TTC549 (cell line): ENCODE data around the gene WNT16.

ENCODE experiments used
- FAIRE-seq: peaks from 2 replicates; lab custom pipeline; 2012; peaks lifted over from hg19 to GRCh38; lab: Jason Lieb, UNC

WNT16 gene

GRCh38 chr7:121344497-121344896 is 15.7 kb downstream of the WNT16 start:
- FAIRE-seq, result no peak

DNA sequence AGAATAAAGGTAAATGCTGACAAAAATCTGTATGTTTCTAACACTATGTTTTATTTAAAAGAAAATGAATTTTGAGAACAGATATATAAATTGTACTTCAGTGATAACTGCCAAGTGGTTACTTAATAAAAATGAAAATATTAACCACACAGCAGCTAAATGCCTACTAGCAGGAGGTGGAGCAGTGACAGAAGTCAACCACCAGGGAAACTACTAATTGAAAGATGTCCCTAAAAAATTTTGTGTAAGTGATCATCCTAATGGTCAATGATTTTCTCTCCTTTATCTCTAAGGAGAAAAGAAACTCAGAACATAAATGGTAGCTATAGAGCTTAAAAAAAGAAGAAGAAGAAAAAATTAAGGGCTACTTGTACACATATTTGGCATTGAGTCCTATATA is 22.9 kb downstream of the WNT16 start:
- FAIRE-seq, result no peak

GRCh38 chr7:121352323-121352722 is 23.5 kb downstream of the WNT16 start:
- FAIRE-seq, result no peak

DNA sequence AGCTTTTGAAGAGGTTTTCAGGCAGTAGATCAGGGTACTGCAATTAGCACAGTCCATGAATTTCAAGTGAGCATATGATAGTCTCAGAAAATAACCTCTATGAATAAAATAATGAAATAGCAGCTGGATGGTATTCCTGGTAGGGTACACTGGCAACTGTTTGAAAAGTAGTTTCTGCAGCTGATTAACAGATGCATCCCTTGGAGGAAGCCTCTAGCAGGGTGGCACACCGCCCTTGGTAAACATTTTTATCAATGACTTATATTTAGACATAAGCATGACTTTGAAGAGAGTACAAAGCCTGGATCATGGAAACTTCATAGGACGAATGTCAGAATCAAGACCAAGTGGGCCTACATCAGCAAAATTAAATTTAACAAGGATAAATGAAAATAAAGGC is 26.8 kb downstream of the WNT16 start:
- FAIRE-seq, result no peak

- FAIRE-seq, result no peak
Measured at GRCh38 chr7:121360564-121360963, 31.8 kb downstream of the WNT16 start.

DNA sequence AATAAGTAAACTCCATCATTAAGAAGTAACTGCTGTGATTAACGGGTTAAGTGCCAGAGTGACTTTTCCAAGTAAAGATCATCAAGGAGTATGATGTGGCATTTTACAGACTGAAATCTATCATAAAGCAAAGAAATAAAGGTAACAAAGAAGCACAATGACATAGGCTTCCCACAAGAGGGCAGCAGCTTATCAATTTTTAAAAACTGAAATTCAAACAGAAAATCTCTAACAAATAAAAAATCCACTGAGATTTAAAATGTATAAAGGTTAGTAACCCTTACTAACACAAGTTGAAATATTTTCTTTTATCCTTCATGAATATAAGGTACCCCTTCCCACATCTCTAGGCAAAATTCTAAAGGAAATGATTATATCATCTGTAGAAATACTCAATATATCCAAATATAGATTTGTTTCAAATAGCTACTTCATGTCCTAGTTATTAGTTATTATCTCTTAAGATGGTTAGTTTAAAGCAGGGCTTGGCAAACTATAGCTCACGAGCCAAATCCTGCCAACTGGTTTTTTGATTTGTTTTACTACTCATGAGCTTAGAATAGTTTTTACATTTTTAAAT is 38.1 kb downstream of the WNT16 start:
- peak; percentile 72 for FAIRE-seq

GRCh38 chr7:121369462-121369861 is 40.7 kb downstream of the WNT16 start:
- FAIRE-seq, result no peak

- no peak for FAIRE-seq
Measured at GRCh38 chr7:121371367-121371766, 42.6 kb downstream of the WNT16 start.

DNA sequence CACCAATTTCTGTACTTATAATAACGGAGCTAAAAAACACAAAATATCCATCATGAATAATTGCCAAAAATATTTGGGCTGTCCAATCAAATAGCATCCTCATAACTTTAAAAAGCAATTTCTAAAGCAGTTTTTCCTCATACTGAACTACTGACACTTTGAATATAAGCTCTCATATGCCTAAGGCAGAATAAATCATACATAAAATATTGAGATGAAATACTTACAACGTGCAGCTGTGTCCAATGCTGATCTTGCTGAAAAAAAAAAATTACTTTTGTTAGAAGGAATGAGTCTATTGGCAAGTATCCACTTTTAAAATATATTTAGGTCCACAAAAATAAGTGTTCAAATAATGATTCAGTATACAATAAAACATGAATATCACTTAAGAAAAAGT is 43.1 kb downstream of the WNT16 start:
- FAIRE-seq, result no peak

DNA sequence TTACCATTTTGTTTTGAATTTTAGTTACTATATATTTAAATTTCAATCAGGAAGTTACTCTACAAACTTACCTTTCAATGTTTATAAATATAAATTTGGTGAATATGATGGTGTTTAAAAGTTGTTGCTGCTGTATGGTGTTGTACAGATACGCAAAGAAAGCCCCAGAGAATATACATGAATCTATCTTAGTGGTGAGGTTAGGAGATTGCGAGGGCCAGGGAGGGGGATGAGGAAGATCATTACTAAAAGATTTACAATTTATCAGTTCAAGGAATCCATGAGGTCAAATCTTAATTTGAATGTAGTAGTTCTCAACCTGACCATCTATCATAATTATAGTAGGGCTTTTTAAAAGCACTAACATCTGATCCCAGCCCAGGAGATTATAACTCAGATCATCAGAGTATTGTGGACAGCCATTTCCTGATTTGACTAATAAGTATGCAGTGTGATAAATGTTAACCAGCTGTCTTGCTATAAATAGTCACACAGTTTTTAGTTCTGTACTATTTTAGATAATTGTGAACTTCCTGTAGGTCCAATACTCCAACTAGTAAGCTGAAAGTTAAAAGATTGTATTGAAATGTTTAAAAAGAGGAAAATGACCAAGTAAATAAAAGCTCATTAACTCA is 43.7 kb downstream of the WNT16 start:
- FAIRE-seq, result no peak

GRCh38 chr7:121373177-121373576 is 44.4 kb downstream of the WNT16 start:
- FAIRE-seq, result no peak

DNA sequence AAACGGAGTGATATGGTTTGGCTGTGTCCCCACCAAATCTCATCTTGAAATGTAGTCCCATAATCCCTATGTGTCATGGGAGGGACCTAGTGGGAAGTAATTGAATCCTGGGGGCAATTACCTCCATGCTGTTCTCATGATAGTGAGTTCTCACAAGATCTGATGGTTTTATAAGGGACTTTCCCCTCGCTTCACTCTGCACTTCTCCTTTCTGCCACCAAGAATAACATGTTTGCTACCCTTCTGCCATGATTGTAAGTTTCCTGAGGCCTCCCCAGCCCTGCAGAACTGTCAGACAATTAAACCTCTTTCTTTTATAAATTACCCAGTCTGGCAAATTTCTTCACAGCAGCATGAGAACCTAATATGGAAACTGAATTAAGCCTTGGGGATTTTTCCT is 48.2 kb downstream of the WNT16 start:
- FAIRE-seq, result no peak

DNA sequence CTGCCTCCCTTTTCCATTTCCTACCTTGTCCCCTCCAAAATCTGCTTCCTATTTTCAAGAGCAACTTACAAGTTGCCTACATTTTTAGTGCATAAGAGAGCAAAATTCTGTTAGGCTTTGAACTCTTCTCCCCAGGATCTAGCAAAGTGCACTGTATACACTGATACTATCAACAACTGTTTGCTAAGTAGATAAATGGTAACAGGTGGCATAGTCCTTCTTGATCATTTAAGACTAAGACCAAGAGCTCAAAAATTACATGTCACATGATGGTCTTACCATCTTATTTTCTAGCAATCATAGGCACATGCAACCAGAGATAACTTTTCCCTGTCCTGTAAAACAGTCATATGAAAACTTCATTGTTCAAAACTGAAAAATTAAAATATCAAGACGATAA is 51.1 kb downstream of the WNT16 start:
- no peak for FAIRE-seq

- FAIRE-seq, result no peak
Measured at GRCh38 chr7:121382473-121382872, 53.7 kb downstream of the WNT16 start.

DNA sequence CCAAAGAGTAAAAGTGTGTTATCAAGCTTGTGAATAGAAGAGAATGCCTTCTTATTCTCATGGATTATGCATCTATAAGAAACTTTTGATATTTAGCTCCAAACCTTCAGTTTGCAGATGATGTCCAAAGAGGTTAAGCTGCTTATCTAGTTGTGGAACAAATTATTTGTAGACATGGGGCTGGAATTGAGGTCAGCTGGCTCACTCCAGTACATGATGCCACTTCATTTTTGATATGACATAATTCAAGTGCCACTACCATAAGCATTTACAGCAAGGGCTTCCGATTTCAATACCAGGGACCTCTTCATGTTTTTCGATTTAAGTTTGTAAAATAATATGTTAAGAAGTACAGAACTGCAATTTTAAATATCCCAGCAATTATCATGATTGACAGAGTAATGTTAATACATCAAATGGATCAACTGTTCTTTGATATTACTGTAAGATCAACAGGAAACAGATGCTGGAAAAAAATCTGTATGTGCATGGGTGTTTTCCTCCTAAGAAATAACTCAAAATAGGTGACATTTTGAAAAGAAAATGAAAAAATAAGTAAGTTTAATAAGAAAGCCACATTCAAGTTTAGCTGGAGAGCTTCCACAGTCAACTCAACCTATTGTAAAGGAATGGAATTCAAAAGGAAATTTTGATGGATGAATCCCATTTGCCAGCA is 54.6 kb downstream of the WNT16 start:
- FAIRE-seq, result no peak

DNA sequence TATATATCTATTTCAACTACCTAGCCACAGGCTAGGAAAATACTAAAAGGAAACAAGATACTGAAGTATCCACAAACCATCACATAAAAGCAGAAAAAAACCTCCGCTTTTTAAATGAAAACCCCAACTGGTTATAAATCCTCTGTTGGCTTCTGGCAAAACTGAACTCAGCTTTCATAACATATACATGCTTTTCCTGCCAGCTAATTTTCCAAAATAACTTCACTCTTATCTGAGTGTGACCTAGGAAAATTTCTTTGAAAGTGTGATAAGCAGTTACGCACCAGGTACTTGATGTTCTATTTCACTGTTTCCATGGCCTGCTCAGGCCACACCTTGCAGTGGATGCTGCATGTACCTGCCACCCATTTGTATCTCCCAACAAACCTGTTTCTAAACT is 55.5 kb downstream of the WNT16 start:
- FAIRE-seq, result no peak

DNA sequence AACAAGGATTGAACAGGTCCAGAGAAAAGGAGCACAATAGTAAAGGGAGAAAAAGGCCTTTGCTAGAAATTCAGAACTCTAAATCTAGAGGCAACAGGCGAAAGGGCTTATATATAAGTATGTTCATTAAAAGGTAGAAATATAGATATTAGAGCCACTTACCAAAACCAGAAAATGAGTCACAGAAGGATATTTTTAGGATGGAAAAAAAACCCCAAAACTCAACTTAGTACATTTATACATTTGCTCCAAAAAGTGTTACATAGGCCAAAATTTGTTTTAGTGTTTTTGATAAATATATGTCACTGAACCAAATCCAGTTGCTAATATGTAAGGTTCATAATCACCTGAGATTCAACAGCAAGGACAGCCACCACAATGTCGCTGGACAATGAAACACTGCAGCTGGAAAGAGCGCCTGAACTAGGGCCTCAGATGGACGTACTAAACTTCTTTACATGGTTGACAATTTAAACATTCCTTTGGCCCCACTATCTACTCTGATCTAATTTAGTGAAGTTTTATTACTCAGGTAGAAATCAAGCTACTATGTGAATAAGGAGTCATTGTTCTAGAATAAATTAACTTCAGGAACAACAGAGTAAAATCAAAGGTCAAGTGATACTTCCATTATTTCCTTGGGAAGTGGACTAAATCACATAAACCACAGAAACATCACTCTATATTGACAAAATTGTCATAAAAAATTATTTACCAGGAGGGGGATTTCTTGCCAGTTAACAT is 56.4 kb downstream of the WNT16 start:
- FAIRE-seq, result no peak

DNA sequence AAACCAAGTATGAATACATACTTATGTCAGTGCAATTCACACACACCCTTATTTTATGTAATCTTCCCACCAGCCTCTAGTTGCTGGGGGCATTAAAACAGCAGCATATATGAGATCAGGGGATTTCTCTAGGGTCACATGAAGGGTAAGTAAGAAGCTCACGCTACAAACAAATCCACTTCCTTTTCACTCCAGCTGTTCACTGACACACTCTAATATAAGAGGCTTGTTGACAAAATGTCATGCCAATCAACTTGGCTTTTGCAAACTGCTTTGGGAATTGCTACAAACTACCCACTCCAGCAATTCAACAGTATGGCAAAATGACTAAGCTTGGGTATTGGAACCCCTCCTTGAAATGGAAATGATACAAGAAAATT is 57.0 kb downstream of the WNT16 start:
- FAIRE-seq, result no peak

GRCh38 chr7:121388950-121389349 is 60.1 kb downstream of the WNT16 start:
- no peak for FAIRE-seq

GRCh38 chr7:121390109-121390508 is 61.3 kb downstream of the WNT16 start:
- FAIRE-seq, result no peak

GRCh38 chr7:121390617-121391016 is 61.8 kb downstream of the WNT16 start:
- FAIRE-seq, result no peak
